HG03571 (cell line): ENCODE results near the gene MVK.

ENCODE experiments used
- ATAC-seq: cut with Tn5 transposase; IDR thresholded peaks from one replicate; pipeline ENCODE4 v1.9.1; 2021; ENCODE audit not compliant: unreplicated experiment

Gene MVK

DNA sequence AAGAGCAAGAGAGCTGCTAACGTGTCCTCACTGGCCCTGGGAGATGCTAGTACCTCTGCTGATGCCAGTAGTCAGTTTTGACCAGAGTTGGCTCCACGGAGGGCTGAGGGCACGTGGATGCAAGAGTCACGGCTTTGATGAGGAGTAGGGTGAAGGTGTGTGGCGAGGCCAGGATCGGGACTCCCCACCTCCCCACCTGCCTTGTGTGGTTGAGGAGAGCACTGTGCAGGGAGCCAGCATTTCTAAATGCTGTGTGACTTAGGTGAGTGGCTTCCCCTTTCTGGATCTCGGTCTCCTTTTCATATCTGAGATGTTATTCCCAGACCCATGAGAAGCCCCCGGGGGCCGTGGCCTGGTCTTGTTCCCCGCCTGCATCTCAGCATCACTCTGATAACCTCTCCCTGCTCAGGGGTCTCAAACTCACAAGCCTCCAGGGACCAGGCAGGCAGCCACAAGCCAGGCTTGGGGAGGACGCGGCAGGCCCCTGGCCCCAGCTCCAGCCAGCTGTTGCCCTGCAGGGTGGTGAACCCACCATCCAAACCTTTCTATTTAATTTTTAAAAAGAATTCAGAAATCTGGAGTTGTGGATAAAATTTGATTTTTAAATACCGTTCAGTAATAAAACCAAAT, 32.1 kb downstream of the MVK start:
- ATAC-seq, result no peak

DNA sequence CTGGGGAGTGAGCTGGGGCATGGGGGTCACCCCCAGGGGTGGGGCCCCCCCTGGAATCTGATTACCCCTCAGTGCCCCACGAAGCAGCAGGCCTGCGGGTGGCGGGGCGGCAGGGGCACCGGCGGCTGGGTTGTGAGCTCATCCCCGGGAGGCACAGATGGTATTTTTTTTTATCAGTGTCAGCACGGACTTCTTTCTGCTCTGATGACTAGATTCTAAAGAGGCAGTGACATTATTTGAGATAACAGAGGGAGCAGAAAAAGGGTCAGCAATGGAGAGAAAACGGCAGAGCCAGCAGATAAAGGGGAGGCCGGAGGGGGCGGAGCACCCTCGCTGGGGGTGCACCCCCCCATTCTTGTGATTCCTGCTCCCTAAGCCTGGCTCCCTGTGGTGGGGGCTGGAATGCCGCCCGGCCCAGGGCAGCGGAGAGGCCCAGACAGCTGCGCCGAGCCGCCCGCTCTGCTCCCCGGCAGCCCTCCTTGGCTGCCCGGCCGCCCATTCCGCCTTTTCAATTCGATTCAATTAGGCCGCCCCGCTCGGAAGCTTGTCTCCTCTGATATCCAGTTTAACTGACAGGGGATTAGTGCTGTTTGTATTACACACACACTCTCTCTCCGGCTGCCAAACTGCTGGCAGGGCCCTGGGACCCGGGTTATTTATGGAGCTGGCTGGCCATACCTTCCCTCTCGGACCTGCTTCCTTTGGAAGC, 32.9 kb downstream of the MVK start:
- no peak for ATAC-seq

- ATAC-seq, result no peak
Measured at GRCh38 chr12:109607618-109608017, 34.0 kb downstream of the MVK start.

GRCh38 chr12:109608270-109608669, 34.7 kb downstream of the MVK start:
- ATAC-seq, result no peak

DNA sequence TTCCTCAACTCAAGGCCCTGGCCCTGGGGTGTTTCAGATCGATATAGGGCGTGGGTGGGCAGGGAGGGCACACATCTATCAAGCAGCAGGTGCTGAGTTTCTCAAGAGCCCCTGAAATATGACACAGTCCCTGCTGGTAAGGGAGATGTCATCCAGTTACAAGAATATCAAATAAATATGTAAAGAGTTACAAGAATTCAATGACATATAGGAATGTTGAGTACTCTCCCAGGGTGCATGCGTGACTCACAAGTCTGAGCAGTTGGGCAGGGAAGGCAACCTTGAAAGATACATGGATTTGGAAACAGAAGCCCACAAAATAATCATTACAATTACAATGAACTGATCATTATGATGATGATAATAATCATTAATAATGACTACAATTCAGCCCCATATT, 35.2 kb downstream of the MVK start:
- no peak for ATAC-seq

- ATAC-seq, result no peak
Measured at GRCh38 chr12:109609342-109609741, 35.7 kb downstream of the MVK start.

GRCh38 chr12:109610523-109610922, 36.9 kb downstream of the MVK start:
- ATAC-seq, result no peak

DNA sequence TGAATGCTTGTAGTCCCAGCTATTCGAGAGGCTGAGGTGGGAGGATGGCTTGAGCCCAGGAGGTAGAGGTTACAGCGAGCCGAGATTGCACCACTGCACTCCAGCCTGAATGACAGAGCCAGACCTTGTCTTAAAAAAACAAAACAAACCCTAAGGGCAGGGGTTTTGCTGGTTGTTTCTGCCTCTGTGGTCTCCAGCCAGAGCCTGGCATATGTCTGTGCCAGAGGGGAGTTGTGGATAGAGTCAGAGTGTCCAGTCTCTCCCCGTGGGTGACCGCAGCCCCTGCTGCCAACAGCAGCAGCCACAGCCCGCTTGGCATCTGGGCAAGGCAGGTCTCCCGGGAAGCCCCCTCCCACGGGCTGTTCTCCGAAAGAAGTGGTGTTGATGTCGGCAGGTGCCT, 37.6 kb downstream of the MVK start:
- no peak for ATAC-seq

DNA sequence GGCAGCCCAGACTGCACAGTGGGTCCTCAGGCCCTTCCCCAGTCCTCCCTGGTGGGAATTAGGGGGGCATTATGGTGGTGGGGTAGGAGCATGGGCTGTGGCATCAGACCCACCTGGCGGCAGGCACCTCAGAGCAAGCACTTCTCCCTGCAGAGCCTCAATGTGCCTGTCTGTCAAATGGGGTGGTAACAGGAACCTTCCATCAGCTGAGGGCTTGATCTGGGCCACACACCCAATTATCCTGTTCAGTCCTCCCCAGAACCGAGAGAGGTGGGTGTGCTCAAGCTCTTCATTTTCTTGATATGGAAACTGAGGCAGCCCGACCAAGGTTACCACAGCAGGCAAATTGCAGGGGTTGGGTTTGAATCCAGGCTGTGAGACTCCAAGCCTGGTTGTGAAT, 38.4 kb downstream of the MVK start:
- ATAC-seq, result no peak

GRCh38 chr12:109612975-109613502, 39.4 kb downstream of the MVK start:
- no peak for ATAC-seq

- ATAC-seq, result no peak
Measured at GRCh38 chr12:109613649-109614455, 40.3 kb downstream of the MVK start.

DNA sequence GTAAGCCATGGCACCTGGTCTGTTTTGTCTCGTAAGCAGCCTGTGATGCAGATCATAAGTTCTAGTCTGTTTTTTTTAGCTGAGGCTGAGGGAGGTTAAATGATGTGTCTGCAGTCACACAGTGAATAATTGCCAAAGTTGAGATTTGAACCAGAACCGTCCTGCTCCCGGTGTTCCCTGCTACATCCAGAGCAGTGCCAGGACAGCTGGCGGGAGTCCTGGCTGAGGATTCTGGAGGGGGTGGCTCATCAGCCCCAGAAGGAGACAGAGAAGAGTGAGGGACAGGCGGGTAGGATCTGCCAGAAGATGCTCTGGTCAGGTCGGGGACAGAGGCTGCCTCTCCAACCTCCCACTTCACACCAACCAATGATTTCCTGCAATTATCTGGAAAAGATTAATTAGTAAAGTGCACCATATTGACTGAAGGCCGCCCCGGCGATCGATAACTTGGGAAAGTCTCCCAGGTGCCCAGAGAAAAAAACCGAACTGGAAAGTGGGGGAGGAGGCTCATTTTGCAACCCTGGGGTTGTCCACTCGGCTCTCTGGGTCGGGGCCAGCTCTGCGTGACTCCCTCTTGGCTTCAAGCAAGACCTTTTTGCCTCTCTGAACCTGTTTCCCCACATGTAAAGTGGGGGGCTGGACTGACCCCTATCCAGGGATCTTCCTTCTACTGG, 42.1 kb downstream of the MVK start:
- ATAC-seq, result no peak

- ATAC-seq, result no peak
Measured at GRCh38 chr12:109617491-109617890, 43.9 kb downstream of the MVK start.

- no peak for ATAC-seq
Measured at GRCh38 chr12:109618082-109618481, 44.5 kb downstream of the MVK start.

- no peak for ATAC-seq
Measured at GRCh38 chr12:109619002-109619604, 45.5 kb downstream of the MVK start.

- no peak for ATAC-seq
Measured at GRCh38 chr12:109621211-109621694, 47.7 kb downstream of the MVK start.

- ATAC-seq, result no peak
Measured at GRCh38 chr12:109621901-109622364, 48.3 kb downstream of the MVK start.

DNA sequence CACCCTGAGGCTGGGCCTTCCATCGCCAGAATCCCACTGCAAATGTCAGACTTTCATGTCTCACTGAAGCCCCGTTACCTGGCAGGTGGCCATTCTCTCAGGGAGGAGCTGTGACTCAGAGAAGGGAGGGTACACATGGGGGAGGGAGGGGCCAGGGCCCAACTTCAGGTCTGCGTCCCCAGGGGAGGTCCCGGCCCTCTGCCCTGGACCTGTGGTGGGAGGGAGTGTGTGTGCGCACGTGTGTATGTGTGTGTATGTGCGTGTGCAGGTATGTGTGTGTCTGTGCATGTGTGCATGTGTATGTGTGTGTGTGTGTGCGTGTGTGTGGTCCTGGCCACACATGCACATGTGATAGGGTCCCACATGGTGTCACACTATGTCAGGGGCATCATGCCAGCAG, 50.9 kb downstream of the MVK start:
- no peak for ATAC-seq

DNA sequence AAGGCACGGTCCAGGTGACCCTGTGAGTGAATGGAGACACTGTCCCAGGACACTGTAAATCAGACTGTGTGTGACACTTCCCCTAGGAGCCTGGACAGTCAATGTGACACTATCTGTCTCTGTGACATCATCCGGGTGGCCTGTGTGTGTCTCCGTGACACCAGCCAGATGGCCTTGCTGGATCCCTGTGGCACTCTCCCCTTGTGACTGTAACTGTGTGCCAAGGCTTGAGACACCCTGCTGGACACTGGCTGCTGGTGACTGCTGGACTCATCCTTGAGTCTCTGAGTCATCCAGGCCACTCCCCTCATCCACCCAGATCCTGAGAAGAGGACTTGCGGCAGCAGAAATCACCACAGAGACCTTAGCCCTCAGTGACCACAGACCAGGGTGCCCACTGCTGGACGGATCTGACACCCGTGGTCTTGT, 51.6 kb downstream of the MVK start:
- no peak for ATAC-seq

GRCh38 chr12:109625749-109626377, 52.3 kb downstream of the MVK start:
- ATAC-seq, result no peak
